Caco-2 (cell line): ENCODE measurements around the gene IFNA17. TPM values are rescaled to one million over a fixed set of nuclear protein-coding genes. Genes with fewer than 3 reads are reported as not detected.
"Not testable (repeated sequence)": the region's sequence is repeated elsewhere in the genome, so short reads cannot be mapped to it uniquely, and the experiment has no call there.

ENCODE experiments used
- BruUV-seq: library from RNA; stranded (reverse); fragments of 400-500 nt; replicated peaks from 2 replicates; lab custom pipeline; 2021; lab: Mats Ljungman, UMichigan
- CTCF ChIA-PET: fragments of 300-600 bp; sonication (Branson Sonifier 250); formaldehyde crosslinking; loops from one replicate; lab custom pipeline; 2022; ENCODE audit warnings: antibody characterized with exemption; lab: Charles Lee
- POLR2A ChIA-PET: fragments of 300-600 bp; sonication (Branson Sonifier 250); formaldehyde crosslinking; loops from one replicate; lab custom pipeline; 2022; ENCODE audit warnings: antibody characterized with exemption; lab: Charles Lee
- DNase-seq, 2 experiments: peaks; one replicate each; pipeline versions ENCODE4 v3.0.0 to v3.0.0-alpha.2; 2020 to 2022
- H3K27me3 ChIP-seq: replicated peaks from 2 replicates; pipeline ENCODE4 v1.6.0; 2011; ENCODE audit warnings: low read length; ENCODE audit not compliant: control insufficient read depth, insufficient read depth
- H3K36me3 ChIP-seq: 2 replicates; pipeline ENCODE4 v1.5.1; 2011; ENCODE audit warnings: low read length; ENCODE audit not compliant: control insufficient read depth, insufficient read depth
- H3K4me1 ChIP-seq: fragments of 250-450 bp; sonication (Bioruptor Pico); 2 replicates; pipeline ENCODE4 v1.5.1; 2020; ENCODE audit warnings: mild to moderate bottlenecking
- H3K4me3 ChIP-seq: 2 replicates; pipeline ENCODE4 v1.5.1; 2011; ENCODE audit warnings: low read depth, mild to moderate bottlenecking, control low read depth, low read length
- H3K9me3 ChIP-seq: fragments of 250-450 bp; sonication (Bioruptor Pico); 2 replicates; pipeline ENCODE4 v1.5.1; 2020; ENCODE audit warnings: mild to moderate bottlenecking, moderate library complexity
- H3K27ac Mint-ChIP-seq: one replicate; pipeline ENCODE4 v1.8.0; 2022; ENCODE audit warnings: mixed read lengths; ENCODE audit not compliant: unreplicated experiment
- H3K27me3 Mint-ChIP-seq: one replicate; pipeline ENCODE4 v1.8.0; 2022; ENCODE audit warnings: mixed read lengths; ENCODE audit not compliant: insufficient read depth, unreplicated experiment
- H3K36me3 Mint-ChIP-seq: one replicate; pipeline ENCODE4 v1.8.0; 2022; ENCODE audit warnings: mild to moderate bottlenecking, mixed read lengths; ENCODE audit not compliant: insufficient read depth, unreplicated experiment
- H3K4me1 Mint-ChIP-seq: one replicate; pipeline ENCODE4 v1.8.0; 2022; ENCODE audit warnings: low read depth, mixed read lengths; ENCODE audit not compliant: unreplicated experiment
- H3K4me3 Mint-ChIP-seq: one replicate; pipeline ENCODE4 v1.8.0; 2022; ENCODE audit warnings: mild to moderate bottlenecking, moderate library complexity, mixed read lengths; ENCODE audit not compliant: unreplicated experiment
- H3K9me3 Mint-ChIP-seq: one replicate; pipeline ENCODE4 v1.8.0; 2022; ENCODE audit warnings: mixed read lengths; ENCODE audit not compliant: unreplicated experiment
- intact Hi-C: fragments of 100-400 bp; cut with micrococcal nuclease; formaldehyde crosslinking; loops from one replicate; pipeline ENCODE4 v1.10.0; 2022; ENCODE audit not compliant: unreplicated experiment
- total RNA-seq: library from RNA; stranded (reverse); gene quantifications from 2 replicates; pipeline ENCODE4 v1.2.3, GENCODE V29; 2022
- TF ChIP-seq, protein P1 (sequence below), 2 experiments: fragments of 200-600 bp in 1 of 2; IDR thresholded peaks; 1 replicate in 1 of 2; 2 replicates in 1 of 2; pipeline versions ENCODE4 v1.5.1 to v1.8.0; 2011 to 2022; ENCODE audit warnings: antibody characterized with exemption in 1 of 2, control low read depth in 1 of 2, inconsistent platforms in 1 of 2, low read depth in 1 of 2, low read length in 1 of 2, mild to moderate bottlenecking in 1 of 2, moderate library complexity in 1 of 2; ENCODE audit not compliant: insufficient read depth in 1 of 2, severe bottlenecking in 1 of 2, unreplicated experiment in 1 of 2

The IFNA17 gene
- total RNA-seq, 1 experiment from 2014 or later = not detected

DNA sequence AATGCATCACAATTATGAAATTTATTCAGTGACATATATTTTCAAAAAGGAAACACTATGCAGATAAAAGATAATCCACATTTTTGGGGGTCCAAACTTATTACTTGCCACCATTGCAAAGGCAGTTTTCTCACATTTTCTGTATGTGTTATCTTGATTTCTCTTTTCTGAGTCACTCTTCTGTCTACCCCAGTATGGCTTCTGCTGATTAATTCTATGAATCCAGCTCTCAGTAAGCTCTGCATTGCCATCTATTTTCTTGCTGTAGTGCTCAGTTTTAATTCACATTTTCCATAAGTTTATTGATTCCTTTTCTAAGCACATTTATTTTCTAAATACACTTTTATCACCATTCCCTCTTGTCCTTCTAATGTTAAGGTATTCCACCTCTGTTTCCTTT is 22.8 kb downstream of the IFNA17 start:
- H3K27ac Mint-ChIP-seq = no peak overlapping the region
- no peaks in the 10 kb centered on the region for H3K36me3 Mint-ChIP-seq
- ChIA-PET POLR2A (no interaction called here), CTCF (no interaction called here)
- no peak overlapping the region for H3K4me3 Mint-ChIP-seq
- no peaks in the 10 kb centered on the region for H3K4me1 Mint-ChIP-seq
- Histone ChIP-seq H3K9me3 (no peaks in the 10 kb centered on the region), H3K36me3 (no peaks in the 10 kb centered on the region), H3K4me3 (no peak overlapping the region), H3K4me1 (no peaks in the 10 kb centered on the region), H3K27me3 (no peaks in the 10 kb centered on the region)
- peaks cover 7% of the 10 kb centered on the region for H3K27me3 Mint-ChIP-seq
- BruUV-seq = no TSS peak
- no peak for DNase-seq
- intact Hi-C loops = no loop called here
- H3K9me3 Mint-ChIP-seq = no peaks in the 10 kb centered on the region
- TF ChIP-seq, protein P1, sequence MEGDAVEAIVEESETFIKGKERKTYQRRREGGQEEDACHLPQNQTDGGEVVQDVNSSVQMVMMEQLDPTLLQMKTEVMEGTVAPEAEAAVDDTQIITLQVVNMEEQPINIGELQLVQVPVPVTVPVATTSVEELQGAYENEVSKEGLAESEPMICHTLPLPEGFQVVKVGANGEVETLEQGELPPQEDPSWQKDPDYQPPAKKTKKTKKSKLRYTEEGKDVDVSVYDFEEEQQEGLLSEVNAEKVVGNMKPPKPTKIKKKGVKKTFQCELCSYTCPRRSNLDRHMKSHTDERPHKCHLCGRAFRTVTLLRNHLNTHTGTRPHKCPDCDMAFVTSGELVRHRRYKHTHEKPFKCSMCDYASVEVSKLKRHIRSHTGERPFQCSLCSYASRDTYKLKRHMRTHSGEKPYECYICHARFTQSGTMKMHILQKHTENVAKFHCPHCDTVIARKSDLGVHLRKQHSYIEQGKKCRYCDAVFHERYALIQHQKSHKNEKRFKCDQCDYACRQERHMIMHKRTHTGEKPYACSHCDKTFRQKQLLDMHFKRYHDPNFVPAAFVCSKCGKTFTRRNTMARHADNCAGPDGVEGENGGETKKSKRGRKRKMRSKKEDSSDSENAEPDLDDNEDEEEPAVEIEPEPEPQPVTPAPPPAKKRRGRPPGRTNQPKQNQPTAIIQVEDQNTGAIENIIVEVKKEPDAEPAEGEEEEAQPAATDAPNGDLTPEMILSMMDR (IDR thresholded peaks at IDR 0.05; ENCODE audit: insufficient read depth in 1 of 2, low read depth in 1 of 2, low read length in 1 of 2, severe bottlenecking in 1 of 2, unreplicated experiment in 1 of 2) = no peak

DNA sequence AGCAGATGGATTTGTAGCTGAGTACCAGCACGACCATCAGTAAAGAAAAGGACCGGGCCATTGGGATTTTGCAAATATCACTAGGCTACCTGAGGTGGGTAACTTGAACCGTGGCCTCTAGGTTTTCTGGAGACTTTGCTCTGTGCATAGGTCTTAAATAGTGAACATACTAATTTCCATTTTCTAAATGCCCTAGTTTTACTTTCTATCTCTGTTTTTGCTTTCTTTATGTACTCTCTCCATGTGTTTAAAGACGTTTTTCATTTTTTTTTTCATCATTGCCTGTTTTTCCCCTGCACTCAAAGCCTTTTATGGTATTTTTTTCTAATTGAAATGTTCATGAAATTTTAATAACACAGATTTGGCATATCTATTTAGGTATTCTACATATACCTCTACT is 25.9 kb downstream of the IFNA17 start, which contains the start of gene IFNA7:
TSS of gene IFNA7 (minus strand) at position 101 of the 400 bp plus-strand sequence. CDS start at position 61, 40 bp downstream.
- H3K36me3 Mint-ChIP-seq, CTCF ChIA-PET, H3K9me3 Mint-ChIP-seq, H3K9me3 ChIP-seq, H3K27me3 ChIP-seq, POLR2A ChIA-PET, H3K4me3 ChIP-seq, H3K27me3 Mint-ChIP-seq, H3K27ac Mint-ChIP-seq, DNase-seq, H3K36me3 ChIP-seq, intact Hi-C loops, H3K4me3 Mint-ChIP-seq, H3K4me1 Mint-ChIP-seq, BruUV-seq, H3K4me1 ChIP-seq: not testable (repeated sequence)

DNA sequence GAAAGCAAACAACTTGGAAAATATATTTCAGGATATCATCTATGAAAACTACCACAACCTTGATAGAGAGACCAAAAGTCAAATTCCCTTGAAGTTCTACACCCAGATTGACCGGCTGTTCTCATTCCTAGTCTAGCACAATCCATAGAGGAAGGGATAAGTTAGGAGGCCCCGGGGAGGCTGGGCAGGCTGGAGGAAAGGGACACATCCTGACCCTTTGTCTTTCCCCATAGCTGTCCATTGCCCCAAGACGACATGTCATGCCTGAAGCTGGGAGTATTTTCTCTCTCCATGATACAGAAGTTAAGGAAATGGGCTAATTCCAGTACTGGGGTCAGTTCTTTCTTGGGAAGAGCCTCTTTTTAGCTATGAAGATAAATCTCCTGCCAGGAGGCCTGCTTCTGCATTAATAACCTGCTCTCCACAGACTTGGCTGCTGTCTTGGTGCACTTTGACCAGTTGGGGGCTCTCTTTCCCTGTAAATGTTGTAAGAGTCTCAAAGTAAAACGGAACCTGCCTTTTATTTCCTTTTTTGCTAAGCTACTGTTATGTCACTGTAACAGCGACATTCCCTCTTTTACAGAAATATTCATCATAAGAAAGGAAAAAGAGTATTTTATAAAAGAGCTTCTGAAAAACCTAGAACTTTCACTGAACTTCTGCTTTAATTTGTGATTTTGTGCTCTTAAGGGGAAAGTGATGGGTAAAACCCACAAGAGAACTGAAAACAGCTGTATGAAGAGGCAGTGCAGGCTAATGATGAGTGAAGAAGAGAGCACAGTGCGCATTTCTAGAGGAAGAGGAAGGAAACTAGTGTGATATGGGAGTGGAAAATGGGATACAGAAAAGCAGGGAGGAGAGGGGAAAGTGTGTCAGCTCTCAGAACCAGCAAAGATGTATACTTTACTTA is 32.9 kb downstream of the IFNA17 start:
- intact Hi-C loops = loop anchor here (1.0 to 10.0 kb wide), 2 partner anchors 200 to 594 kb away; no protein-coding TSS in a partner anchor
- H3K9me3 ChIP-seq, H3K4me3 ChIP-seq, BruUV-seq, H3K27ac Mint-ChIP-seq, H3K36me3 Mint-ChIP-seq, POLR2A ChIA-PET, H3K4me3 Mint-ChIP-seq, H3K36me3 ChIP-seq, H3K9me3 Mint-ChIP-seq, H3K4me1 ChIP-seq, H3K27me3 ChIP-seq, H3K4me1 Mint-ChIP-seq, H3K27me3 Mint-ChIP-seq: not testable (repeated sequence)
- DNase-seq = peak in 1 of 2 experiments; percentile 43
- CTCF ChIA-PET = interaction anchor here (0.6 to 1.4 kb wide), 4 partner anchors 8 to 240 kb away, joined by 3 to 4 read pairs (median 4); no protein-coding TSS in a partner anchor
- TF ChIP-seq, protein P1 (IDR thresholded peaks at IDR 0.05; ENCODE audit: insufficient read depth in 1 of 2, low read depth in 1 of 2, low read length in 1 of 2, severe bottlenecking in 1 of 2, unreplicated experiment in 1 of 2) = peak; percentile 36 to 38

DNA sequence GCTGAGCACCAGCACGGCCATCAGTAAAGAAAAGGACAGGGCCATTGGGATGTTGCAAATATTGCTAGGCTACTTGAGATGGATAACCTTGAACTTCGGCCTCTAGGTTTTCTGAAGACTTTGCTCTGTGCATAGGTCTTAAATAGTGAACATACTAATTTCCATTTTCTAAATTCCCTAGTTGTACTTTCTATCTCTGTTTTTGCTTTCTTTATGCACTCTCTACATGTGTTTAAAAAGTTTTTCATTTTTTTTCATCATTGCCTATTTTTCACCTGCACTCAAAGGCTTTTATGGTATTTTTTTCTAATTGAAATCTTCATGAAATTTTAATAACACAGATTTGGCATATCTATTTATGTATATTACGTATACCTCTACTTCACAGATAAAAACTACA is 40.5 kb downstream of the IFNA17 start, which contains the start of gene IFNA4:
TSS of gene IFNA4 (minus strand) at position 101 of the 400 bp plus-strand sequence. CDS start at position 45, 56 bp downstream.
- H3K4me1 ChIP-seq, BruUV-seq, H3K9me3 Mint-ChIP-seq, H3K4me3 ChIP-seq, DNase-seq, POLR2A ChIA-PET, H3K4me3 Mint-ChIP-seq, CTCF ChIA-PET, H3K27me3 ChIP-seq, H3K9me3 ChIP-seq, H3K36me3 ChIP-seq, H3K36me3 Mint-ChIP-seq, H3K27ac Mint-ChIP-seq, H3K4me1 Mint-ChIP-seq: not testable (repeated sequence)
- intact Hi-C loops = loop anchor here (10.0 kb wide), 1 partner anchor 127 kb away; no protein-coding TSS in a partner anchor
- peaks cover 10% of the 10 kb centered on the region for H3K27me3 Mint-ChIP-seq
